Neural progenitor cell (in vitro differentiated cells): ENCODE data around the gene LRBA. TPM values are rescaled to one million over a fixed set of nuclear protein-coding genes. Genes with fewer than 3 reads are reported as not detected.
A peak's percentile ranks its signal among the peaks of the same experiment; 100 is the strongest.

Source experiments
- DNase-seq: peaks from one replicate; pipeline ENCODE4 v3.0.0-alpha.2; 2016; ENCODE audit warnings: low spot score
- H2AFZ ChIP-seq: fragments of 200-600 bp; sonication (generic); replicated peaks from 2 replicates; pipeline ENCODE4 v1.6.1; 2016; ENCODE audit warnings: antibody characterized with exemption
- H3F3A ChIP-seq: fragments of 200-600 bp; sonication (generic); 2 replicates; pipeline ENCODE4 v1.6.1; 2016; ENCODE audit warnings: antibody characterized with exemption, low read depth
- H3K27ac ChIP-seq: fragments of 200-600 bp; sonication (generic); 2 replicates; pipeline ENCODE4 v1.5.1; 2016; ENCODE audit warnings: mild to moderate bottlenecking
- H3K27me3 ChIP-seq: fragments of 200-600 bp; sonication (generic); 2 replicates; pipeline ENCODE4 v1.6.1; 2016; ENCODE audit warnings: mild to moderate bottlenecking, moderate library complexity
- H3K36me3 ChIP-seq: fragments of 200-600 bp; sonication (generic); 2 replicates; pipeline ENCODE4 v1.5.1; 2016
- H3K4me1 ChIP-seq: fragments of 200-600 bp; sonication (generic); 2 replicates; pipeline ENCODE4 v1.6.1; 2016; ENCODE audit warnings: mixed run types
- H3K4me2 ChIP-seq: fragments of 200-600 bp; sonication (generic); 2 replicates; pipeline ENCODE4 v1.6.1; 2016
- H3K4me3 ChIP-seq: fragments of 200-600 bp; sonication (generic); 2 replicates; pipeline ENCODE4 v1.5.1; 2016
- H3K79me2 ChIP-seq: fragments of 200-600 bp; sonication (generic); 2 replicates; pipeline ENCODE4 v1.6.1; 2016; ENCODE audit warnings: low read depth
- H3K9ac ChIP-seq: fragments of 200-600 bp; sonication (generic); 2 replicates; pipeline ENCODE4 v1.6.1; 2016
- H3K9me3 ChIP-seq: fragments of 200-600 bp; sonication (generic); 2 replicates; pipeline ENCODE4 v1.5.1; 2016; ENCODE audit warnings: low read depth
- H4K20me1 ChIP-seq: fragments of 200-600 bp; sonication (generic); 2 replicates; pipeline ENCODE4 v1.6.1; 2016; ENCODE audit warnings: low read depth
- H3K27ac Mint-ChIP-seq: 3 replicates; pipeline ENCODE4 v1.8.0; 2021; ENCODE audit warnings: mixed read lengths
- H3K27me3 Mint-ChIP-seq: 2 replicates; pipeline ENCODE4 v1.8.0; 2022; ENCODE audit warnings: low read depth, mild to moderate bottlenecking, inconsistent platforms, moderate library complexity, mixed read lengths; ENCODE audit not compliant: insufficient read depth
- H3K36me3 Mint-ChIP-seq: 3 replicates; pipeline ENCODE4 v1.8.0; 2021; ENCODE audit warnings: mixed read lengths
- H3K4me1 Mint-ChIP-seq: 3 replicates; pipeline ENCODE4 v1.8.0; 2021; ENCODE audit warnings: mixed read lengths
- H3K4me3 Mint-ChIP-seq: 3 replicates; pipeline ENCODE4 v1.8.0; 2021; ENCODE audit warnings: mild to moderate bottlenecking, moderate library complexity, mixed read lengths
- H3K9me3 Mint-ChIP-seq: 3 replicates; pipeline ENCODE4 v1.8.0; 2020; ENCODE audit warnings: mixed read lengths
- CTCF ChIP-seq: fragments of 200-600 bp; sonication (generic); IDR thresholded peaks from 2 replicates; pipeline ENCODE4 v1.5.1; 2017; ENCODE audit warnings: antibody characterized with exemption, mild to moderate bottlenecking
- EZH2 ChIP-seq: fragments of 200-600 bp; sonication (generic); IDR thresholded peaks from 2 replicates; pipeline ENCODE4 v1.6.1; 2017; ENCODE audit warnings: antibody characterized with exemption, mild to moderate bottlenecking, moderate library complexity
- EZH2phosphoT487 ChIP-seq: fragments of 200-600 bp; sonication (generic); IDR thresholded peaks from 2 replicates; pipeline ENCODE4 v1.6.1; 2017; ENCODE audit warnings: antibody characterized with exemption
- total RNA-seq: library from RNA; depleted of rRNA; stranded (reverse); fragments of >200 nt; gene quantifications from 2 replicates; pipeline ENCODE4 v1.2.3, GENCODE V29; 2015; ENCODE audit warnings: low replicate concordance

Gene LRBA
- total RNA-seq, 1 donor from 2014 or later, result 111 TPM

GRCh38 chr4:150586162-150586810 is 428.8 kb downstream of the LRBA start:
- Histone ChIP-seq H3K4me2 (peak overlapping the region; percentile 98), H3K79me2 (peaks cover 82% of the 10 kb centered on the region), H2AFZ (no peak overlapping the region), H3K9ac (peak overlapping the region; percentile 31), H3K9me3 (no peaks in the 10 kb centered on the region), H4K20me1 (peaks cover 35% of the 10 kb centered on the region), H3K27ac (no peak overlapping the region), H3K4me1 (peaks cover 70% of the 10 kb centered on the region), H3K4me3 (peak overlapping the region; percentile 75), H3K36me3 (no peaks in the 10 kb centered on the region), H3K27me3 (peaks cover 35% of the 10 kb centered on the region), H3F3A (peaks cover 41% of the 10 kb centered on the region)
- peaks cover 34% of the 10 kb centered on the region for H3K27me3 Mint-ChIP-seq
- no peak overlapping the region for H3K27ac Mint-ChIP-seq
- H3K4me3 Mint-ChIP-seq, result peak overlapping the region; percentile 88
- H3K4me1 Mint-ChIP-seq, result peaks cover 48% of the 10 kb centered on the region
- TF ChIP-seq EZH2phosphoT487 (no peak), CTCF (no peak), EZH2 (no peak)
- no peaks in the 10 kb centered on the region for H3K9me3 Mint-ChIP-seq
- DNase-seq, result no peak
- H3K36me3 Mint-ChIP-seq, result peaks cover 2% of the 10 kb centered on the region

GRCh38 chr4:150585611-150586010 is 429.5 kb downstream of the LRBA start:
- H3K36me3 Mint-ChIP-seq, result peaks cover 2% of the 10 kb centered on the region
- Histone ChIP-seq H3K4me3 (peak overlapping the region; percentile 75), H3K9ac (no peak overlapping the region), H3F3A (peaks cover 41% of the 10 kb centered on the region), H3K36me3 (no peaks in the 10 kb centered on the region), H2AFZ (no peak overlapping the region), H3K9me3 (no peaks in the 10 kb centered on the region), H3K27me3 (peaks cover 42% of the 10 kb centered on the region), H3K27ac (no peak overlapping the region), H3K4me2 (peak overlapping the region; percentile 98), H3K4me1 (peaks cover 70% of the 10 kb centered on the region), H4K20me1 (peaks cover 35% of the 10 kb centered on the region), H3K79me2 (peaks cover 88% of the 10 kb centered on the region)
- no peak for DNase-seq
- TF ChIP-seq CTCF (no peak), EZH2phosphoT487 (no peak)
- H3K27me3 Mint-ChIP-seq, result peaks cover 38% of the 10 kb centered on the region
- no peak overlapping the region for H3K27ac Mint-ChIP-seq
- H3K9me3 Mint-ChIP-seq, result no peaks in the 10 kb centered on the region
- H3K4me3 Mint-ChIP-seq, result peak overlapping the region; percentile 88
- peaks cover 46% of the 10 kb centered on the region for H3K4me1 Mint-ChIP-seq

- Histone ChIP-seq H3K9me3 (no peaks in the 10 kb centered on the region), H3K27ac (no peak overlapping the region), H4K20me1 (peaks cover 35% of the 10 kb centered on the region), H3K36me3 (no peaks in the 10 kb centered on the region), H3K9ac (no peak overlapping the region), H3F3A (peaks cover 49% of the 10 kb centered on the region), H3K4me2 (peak overlapping the region; percentile 98), H3K4me1 (peaks cover 62% of the 10 kb centered on the region), H3K4me3 (peak overlapping the region; percentile 75), H2AFZ (no peak overlapping the region), H3K79me2 (peaks cover 84% of the 10 kb centered on the region), H3K27me3 (peaks cover 48% of the 10 kb centered on the region)
- Mint-ChIP-seq H3K9me3 (no peaks in the 10 kb centered on the region), H3K27me3 (peaks cover 47% of the 10 kb centered on the region), H3K36me3 (peaks cover 2% of the 10 kb centered on the region), H3K27ac (no peak overlapping the region), H3K4me1 (peaks cover 50% of the 10 kb centered on the region), H3K4me3 (peak overlapping the region; percentile 91)
- TF ChIP-seq EZH2phosphoT487, result no peak
- no peak for TF ChIP-seq EZH2
- TF ChIP-seq CTCF, result no peak
- DNase-seq, result no peak
Observed at GRCh38 chr4:150584111-150584915, 430.8 kb downstream of the LRBA start.
